GM21528 (cell line): ENCODE measurements around the gene PIF1.
"Not testable (repeated sequence)": the region's sequence is repeated elsewhere in the genome, so short reads cannot be mapped to it uniquely, and the experiment has no call there.

Experiments
- ATAC-seq: cut with Tn5 transposase; IDR thresholded peaks from one replicate; pipeline ENCODE4 v1.9.1; 2021; ENCODE audit warnings: mild to moderate bottlenecking, moderate library complexity; ENCODE audit not compliant: unreplicated experiment, low FRiP score

The PIF1 gene

DNA sequence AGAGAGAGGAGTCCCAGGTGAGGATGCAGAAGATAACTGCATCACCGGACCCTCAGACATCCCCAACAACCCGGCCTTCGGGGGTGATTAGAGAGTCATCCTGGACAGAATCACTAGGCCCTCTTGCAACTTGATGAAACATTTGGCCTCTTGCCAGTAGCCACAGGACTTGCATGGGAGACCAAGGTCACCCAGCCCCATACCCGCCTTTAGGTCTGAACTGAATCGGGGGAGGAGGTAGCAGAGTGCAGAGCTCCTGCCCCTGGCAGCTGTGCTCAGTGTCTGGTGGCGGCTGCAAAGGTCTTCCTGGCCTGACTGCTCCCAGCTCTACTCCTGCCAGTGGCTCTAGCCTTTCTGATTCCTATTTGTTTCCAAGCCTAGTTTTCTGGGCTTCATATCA is 12.4 kb downstream of the PIF1 start:
- no peak for ATAC-seq

DNA sequence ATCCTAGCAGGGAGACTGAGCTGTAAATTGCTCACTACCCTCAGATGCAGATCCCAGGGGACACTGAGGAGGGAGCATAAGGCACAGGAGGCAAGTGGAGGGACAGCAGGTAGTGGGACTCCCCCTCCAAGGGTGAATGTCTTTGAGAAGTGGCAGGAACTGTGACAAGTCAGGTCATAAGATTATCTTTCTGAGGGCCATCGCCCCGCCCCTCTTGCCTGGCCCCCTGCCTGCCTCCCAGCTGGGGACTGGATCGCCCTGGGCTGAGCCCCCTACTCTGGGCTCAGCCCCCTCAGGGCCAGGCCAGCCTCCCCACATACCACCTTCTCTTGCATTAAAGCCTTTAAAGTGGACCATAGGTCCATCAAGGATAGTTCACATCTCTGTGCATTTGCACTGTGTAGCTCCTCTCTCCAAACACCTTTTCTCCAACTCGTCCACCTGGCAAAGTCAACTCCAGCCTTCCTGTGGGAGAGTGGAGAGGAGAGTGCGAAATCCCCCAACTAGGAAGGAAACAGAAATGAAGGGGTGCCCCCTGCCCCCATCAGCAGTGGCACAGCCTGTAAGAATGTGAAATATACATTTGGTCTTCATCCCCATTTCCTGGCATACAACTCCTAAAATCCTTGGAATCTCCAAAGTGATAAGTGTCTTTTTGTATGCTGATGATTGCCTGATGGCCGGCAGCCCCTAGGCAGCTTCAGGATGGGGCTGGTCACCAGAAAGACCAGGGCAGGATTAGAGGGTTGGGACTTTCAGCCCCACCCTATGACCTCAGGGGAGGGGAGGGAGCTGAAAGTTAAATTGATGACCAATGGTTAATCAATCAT is 14.7 kb downstream of the PIF1 start:
- no peak for ATAC-seq

- ATAC-seq, result no peak
Observed at GRCh38 chr15:64809649-64810496, 15.6 kb downstream of the PIF1 start.

DNA sequence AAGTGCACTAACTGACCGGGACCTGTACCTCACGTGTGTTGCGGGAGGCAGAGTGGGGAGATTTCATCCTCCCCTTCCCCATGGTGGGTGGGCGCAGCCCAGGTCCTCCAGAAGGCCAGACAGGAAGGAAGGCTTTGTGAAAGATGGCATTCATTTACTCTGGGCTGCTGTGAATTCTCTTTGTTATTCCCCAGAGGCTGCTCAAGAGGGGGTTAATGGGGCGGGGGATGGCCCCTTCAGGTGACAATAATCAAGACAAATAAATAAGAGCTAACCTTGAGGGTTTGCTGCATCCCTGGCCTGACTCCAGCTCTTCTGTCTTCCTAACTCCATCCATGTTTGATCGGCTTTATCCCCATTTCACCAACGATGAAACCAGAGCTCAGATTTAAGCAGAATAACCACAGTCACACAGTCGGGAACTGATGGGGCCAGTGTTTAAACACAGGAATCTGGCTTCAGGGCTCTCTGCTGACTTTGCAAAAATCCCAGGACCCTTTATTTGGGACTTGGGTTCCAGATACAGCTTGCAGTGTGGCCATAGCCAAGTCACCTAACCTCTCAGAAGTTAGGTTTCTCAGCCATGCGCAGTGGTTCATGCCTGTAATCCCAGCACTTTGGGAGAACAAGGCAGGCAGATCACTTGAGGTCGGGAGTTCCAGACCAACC is 16.5 kb downstream of the PIF1 start:
- no peak for ATAC-seq

- ATAC-seq, result no peak
Observed at GRCh38 chr15:64807751-64808222, 17.7 kb downstream of the PIF1 start.

DNA sequence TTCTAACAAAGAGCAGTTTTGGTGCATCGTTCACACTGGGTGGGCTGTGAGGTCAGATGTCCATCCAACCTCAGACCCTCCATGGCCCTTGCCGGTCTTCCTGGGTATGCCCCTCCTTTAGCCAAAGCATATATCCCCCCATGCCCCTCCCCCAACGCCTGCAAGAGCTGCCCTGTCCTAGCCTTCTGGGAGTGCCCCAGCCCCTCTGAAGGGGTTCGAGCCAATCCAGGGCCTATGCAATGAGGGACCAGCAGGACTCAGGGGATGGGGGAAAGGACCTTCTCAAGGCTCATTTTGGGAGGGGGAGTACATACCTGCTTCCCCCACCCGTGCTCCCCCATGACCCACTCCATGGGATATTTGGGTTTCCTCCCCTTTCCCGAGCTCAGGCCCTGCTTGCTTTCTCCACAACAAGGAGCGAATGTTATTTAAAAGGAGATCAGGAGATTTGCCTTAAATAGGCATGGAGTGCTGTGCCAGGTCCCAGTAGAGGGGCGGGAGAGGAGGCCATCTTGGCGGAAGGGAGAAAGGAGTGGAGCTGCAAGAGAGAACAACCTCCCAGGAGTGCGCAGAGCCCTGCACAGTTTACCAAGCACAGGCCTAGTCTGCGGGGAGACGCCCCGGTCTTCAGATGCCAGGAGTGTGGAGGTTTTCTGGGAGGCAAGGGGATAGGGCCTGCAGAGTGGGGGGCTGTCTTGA is 18.2 kb downstream of the PIF1 start:
- ATAC-seq, result no peak

DNA sequence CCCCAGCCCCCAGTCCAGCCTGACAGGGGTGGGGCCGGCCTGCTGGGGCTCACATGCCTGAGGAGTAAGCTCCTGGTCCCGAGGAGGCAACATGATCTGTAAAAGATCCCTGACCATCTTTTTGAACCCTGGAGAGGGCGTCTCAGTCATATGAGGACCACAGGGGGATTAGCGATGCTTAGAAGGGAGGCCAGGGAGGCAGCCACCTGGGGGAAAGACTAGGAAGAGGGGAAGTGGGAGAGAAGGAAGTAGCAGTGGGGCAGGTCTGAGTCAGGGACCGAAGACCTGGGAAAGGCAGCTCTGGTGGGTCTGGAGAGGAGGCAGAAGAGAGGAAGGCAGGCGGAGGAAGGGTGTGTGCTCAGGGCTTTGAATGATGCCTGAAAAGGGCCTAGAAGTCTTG is 18.9 kb downstream of the PIF1 start:
- no peak for ATAC-seq

DNA sequence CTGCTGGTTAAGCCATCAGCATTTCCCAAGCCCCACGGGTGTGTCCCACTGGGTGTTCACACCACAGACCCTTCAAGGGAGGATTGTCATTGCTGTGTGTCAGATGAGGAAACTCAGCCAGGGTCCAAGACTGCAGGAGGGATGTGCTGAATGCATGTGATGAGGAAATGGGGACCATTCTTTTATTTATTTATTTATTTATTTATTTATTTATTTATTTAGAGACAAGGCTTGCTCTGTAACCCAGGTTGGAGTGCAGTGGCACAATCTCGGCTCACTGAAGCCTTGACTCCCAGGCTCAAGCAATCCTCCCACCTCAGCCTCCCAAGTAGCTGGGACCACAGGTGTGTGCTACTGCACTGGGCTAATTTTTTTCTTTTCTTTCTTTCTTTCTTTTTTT is 20.8 kb downstream of the PIF1 start:
- no peak for ATAC-seq

GRCh38 chr15:64803526-64803925 is 21.9 kb downstream of the PIF1 start:
- ATAC-seq, result no peak

GRCh38 chr15:64800476-64800875 is 25.0 kb downstream of the PIF1 start:
- no peak for ATAC-seq

- not testable (repeated sequence) for ATAC-seq
Observed at GRCh38 chr15:64798905-64799304, 26.5 kb downstream of the PIF1 start.

DNA sequence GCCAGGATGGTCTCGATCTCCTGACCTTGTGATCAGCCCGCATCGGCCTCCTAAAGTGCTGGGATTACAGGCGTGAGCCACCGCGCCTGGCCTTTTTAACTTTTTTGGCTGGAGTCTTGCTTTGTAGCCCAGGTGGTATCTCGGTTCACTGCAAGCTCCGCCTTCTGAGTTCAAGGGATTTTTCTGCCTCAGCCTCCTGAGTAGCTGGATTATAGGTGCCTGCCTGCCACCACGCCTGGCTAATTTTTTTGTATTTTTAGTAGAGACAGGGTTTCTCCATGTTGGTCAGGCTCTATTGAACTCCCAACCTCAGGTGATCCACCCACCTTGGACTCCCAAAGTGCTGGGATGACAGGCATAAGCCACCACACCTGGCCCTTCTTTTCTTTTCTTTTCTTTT is 29.5 kb downstream of the PIF1 start:
- ATAC-seq, result not testable (repeated sequence)

DNA sequence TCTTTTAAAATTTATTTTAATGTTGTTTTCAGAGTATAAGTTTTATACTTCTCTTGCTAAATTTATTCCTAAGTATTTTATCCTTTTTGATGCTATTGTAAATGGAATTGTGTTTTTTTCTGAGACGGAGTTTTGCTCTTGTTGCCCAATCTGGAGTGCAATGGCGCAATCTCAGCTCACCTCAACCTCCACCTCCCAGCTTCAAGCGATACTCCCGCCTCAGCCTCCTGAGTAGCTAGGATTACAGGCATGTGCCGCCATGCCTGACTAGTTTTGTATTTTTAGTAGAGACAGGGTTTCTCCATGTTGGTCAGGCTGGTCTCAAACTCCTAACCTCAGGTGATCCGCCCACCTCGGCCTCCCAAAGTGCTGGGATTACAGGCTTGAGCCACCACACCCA is 30.1 kb downstream of the PIF1 start:
- not testable (repeated sequence) for ATAC-seq

DNA sequence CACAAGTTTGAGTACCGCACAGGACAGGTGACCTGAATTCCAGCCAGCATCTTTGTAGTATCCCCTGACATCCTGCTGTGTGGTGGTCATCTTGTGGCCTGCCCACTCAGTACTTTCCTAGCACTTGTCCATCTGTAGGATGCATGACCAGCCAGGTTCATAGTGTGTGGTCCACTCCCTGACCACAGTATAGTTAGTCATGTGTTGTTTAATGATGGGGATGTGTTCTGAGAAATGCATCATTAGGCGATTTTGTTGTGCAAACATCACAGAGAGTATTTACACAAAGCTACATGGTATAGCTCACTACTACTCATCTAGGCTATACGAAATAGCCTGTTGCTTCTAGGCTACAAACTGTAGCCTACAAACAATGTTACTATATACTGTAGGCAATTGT is 33.2 kb downstream of the PIF1 start:
- no peak for ATAC-seq

- no peak for ATAC-seq
Observed at GRCh38 chr15:64791401-64791800, 34.0 kb downstream of the PIF1 start.

- no peak for ATAC-seq
Observed at GRCh38 chr15:64783796-64784195, 41.7 kb downstream of the PIF1 start.

GRCh38 chr15:64782751-64783150 is 42.7 kb downstream of the PIF1 start:
- ATAC-seq, result no peak

GRCh38 chr15:64781299-64781698 is 44.1 kb downstream of the PIF1 start:
- no peak for ATAC-seq

- ATAC-seq, result no peak
Observed at GRCh38 chr15:64780600-64781156, 44.8 kb downstream of the PIF1 start.

DNA sequence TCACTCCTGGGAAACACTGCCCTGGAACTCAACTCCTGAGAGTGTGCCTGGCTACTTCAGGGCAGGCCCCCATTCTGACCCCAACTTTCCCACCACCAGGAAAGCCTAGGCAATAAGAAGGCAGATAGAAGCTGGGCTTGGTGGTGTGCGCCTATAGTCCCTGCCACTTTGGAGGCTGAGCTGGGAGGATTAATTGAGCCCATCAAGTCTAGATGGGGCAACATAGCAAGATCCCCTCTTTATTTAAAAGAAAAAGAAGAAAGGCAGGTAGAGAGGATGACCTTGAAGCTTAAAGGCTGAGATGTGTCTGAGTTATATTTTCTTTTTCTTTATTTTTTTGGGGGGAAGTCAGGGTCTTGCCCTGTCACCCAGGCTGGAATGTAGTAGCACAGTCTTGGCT is 45.8 kb downstream of the PIF1 start:
- ATAC-seq, result no peak
